Measurements from ENCODE around the gene SWAP70. TPM values are rescaled to one million over a fixed set of nuclear protein-coding genes. Genes with fewer than 3 reads are reported as not detected.

The SWAP70 gene
- 20.1 to 25.7 TPM (median 20.4 TPM) in 3 replicates for total RNA-seq
- long read RNA-seq, full-length matches to known transcripts, result 39 of 45 reads
- long read RNA-seq, partial matches to known transcripts, result 3 of 45 reads
- long read RNA-seq, other reads (novel, unspliced or antisense), result 3 of 45 reads

DNA sequence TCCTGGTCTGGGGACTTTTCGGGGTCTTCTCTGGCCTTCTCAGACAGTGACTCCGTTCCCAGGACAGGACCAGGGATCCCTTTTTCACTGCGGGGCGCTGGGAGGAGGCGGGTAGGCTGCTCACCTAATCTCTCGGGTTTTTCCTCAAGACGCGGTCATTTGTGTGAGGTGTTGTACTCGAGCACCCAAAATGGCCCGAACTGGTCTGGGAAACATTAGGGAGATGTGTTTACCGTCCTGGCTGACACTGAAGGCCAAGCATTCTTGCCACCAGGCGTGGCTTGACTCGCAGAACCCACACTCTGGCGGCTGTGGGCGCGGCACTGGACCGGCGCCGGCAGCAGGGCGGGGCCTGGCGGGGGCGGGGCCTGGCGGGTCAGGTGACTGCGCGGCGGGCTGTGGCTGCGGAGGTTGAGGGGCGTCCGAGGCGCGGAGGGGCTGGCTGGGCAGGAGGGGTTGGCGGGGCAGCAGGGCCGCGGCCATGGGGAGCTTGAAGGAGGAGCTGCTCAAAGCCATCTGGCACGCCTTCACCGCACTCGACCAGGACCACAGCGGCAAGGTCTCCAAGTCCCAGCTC, at the start of gene SWAP70:
SWAP70 (plus strand) TSS at position 379 of the 577 bp plus-strand sequence; CDS start at position 482, 103 bp downstream.
- peaks cover 36% of the 10 kb centered on the region for H3K4me1 Mint-ChIP-seq (ENCODE audit: low read depth)
- peaks cover 5% of the 10 kb centered on the region for H3K36me3 Mint-ChIP-seq (ENCODE audit: low read depth)
- H3K27ac Mint-ChIP-seq (ENCODE audit: unreplicated experiment), result peak within 1 kb of the TSS; percentile 94
- peak; percentile 94 for DNase-seq (ENCODE audit: low spot score)
- H3K9me3 Mint-ChIP-seq (ENCODE audit: low read depth), result peaks cover 6% of the 10 kb centered on the region
- H3K4me3 Mint-ChIP-seq (ENCODE audit: unreplicated experiment), result peak within 1 kb of the TSS; percentile 96
- TF ChIP-seq, protein P1, sequence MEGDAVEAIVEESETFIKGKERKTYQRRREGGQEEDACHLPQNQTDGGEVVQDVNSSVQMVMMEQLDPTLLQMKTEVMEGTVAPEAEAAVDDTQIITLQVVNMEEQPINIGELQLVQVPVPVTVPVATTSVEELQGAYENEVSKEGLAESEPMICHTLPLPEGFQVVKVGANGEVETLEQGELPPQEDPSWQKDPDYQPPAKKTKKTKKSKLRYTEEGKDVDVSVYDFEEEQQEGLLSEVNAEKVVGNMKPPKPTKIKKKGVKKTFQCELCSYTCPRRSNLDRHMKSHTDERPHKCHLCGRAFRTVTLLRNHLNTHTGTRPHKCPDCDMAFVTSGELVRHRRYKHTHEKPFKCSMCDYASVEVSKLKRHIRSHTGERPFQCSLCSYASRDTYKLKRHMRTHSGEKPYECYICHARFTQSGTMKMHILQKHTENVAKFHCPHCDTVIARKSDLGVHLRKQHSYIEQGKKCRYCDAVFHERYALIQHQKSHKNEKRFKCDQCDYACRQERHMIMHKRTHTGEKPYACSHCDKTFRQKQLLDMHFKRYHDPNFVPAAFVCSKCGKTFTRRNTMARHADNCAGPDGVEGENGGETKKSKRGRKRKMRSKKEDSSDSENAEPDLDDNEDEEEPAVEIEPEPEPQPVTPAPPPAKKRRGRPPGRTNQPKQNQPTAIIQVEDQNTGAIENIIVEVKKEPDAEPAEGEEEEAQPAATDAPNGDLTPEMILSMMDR (IDR thresholded peaks at IDR 0.05), result peak; percentile 74
- no peaks in the 10 kb centered on the region for H3K27me3 Mint-ChIP-seq (ENCODE audit: low read depth)

DNA sequence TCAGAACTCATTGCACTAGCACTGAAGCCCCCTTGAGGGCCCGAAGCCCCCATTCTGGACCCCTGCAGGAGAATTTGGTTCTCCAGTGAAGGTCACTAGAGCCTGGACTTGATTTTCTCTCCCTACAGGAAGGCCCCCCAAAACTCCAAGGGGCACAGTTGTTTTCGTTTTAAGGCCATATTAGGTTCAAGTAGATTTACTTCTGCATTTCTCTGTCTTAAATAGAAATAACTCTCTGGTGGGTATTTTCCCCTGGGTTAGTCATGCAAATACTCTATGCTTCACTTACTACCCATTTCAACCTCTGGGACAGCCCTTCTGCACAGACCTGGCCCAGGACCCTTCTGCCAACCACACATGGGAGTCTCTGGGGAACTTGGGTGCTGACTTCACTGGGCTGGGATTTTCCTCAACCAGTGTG, 48.8 kb upstream of the SWAP70 start:
- H3K27ac Mint-ChIP-seq (ENCODE audit: unreplicated experiment), result peak overlapping the region; percentile 100
- no peaks in the 10 kb centered on the region for H3K27me3 Mint-ChIP-seq (ENCODE audit: low read depth)
- peak overlapping the region; percentile 75 for H3K4me3 Mint-ChIP-seq (ENCODE audit: unreplicated experiment)
- H3K9me3 Mint-ChIP-seq (ENCODE audit: low read depth), result no peaks in the 10 kb centered on the region
- no peak for DNase-seq (ENCODE audit: low spot score)
- H3K4me1 Mint-ChIP-seq (ENCODE audit: low read depth), result peaks cover 41% of the 10 kb centered on the region
- H3K36me3 Mint-ChIP-seq (ENCODE audit: low read depth), result no peaks in the 10 kb centered on the region
- TF ChIP-seq, protein P1 (IDR thresholded peaks at IDR 0.05), result no peak

- DNase-seq (ENCODE audit: low spot score), result no peak
- Mint-ChIP-seq H3K27ac (ENCODE audit: unreplicated experiment) (peak overlapping the region; percentile 38), H3K4me3 (ENCODE audit: unreplicated experiment) (no peak overlapping the region), H3K9me3 (ENCODE audit: low read depth) (no peaks in the 10 kb centered on the region), H3K36me3 (ENCODE audit: low read depth) (no peaks in the 10 kb centered on the region), H3K27me3 (ENCODE audit: low read depth) (no peaks in the 10 kb centered on the region), H3K4me1 (ENCODE audit: low read depth) (peaks cover 41% of the 10 kb centered on the region)
- TF ChIP-seq, protein P1 (IDR thresholded peaks at IDR 0.05), result no peak
Measured at GRCh38 chr11:9616042-9616675, 47.7 kb upstream of the SWAP70 start.

DNA sequence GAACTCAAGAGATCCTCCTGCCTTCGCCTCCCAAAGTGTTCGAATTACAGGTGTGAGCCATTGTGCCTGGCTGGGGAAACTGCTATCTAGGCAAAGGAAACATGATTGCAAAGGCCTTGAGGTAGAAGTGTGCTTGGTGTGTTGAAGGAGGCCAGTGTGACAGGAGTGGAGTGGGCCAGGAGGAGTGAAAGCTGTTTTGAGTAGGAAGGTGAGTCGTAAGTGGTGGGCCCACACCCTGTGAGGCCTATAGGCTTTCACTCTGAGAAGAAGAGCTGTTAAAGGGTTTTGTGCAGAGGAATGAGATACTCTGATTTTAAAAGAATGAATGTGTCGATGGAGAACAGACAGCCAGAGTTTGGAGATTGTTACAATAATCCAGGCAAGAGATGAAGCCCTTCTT, 47.0 kb upstream of the SWAP70 start:
- DNase-seq (ENCODE audit: low spot score), result no peak

DNA sequence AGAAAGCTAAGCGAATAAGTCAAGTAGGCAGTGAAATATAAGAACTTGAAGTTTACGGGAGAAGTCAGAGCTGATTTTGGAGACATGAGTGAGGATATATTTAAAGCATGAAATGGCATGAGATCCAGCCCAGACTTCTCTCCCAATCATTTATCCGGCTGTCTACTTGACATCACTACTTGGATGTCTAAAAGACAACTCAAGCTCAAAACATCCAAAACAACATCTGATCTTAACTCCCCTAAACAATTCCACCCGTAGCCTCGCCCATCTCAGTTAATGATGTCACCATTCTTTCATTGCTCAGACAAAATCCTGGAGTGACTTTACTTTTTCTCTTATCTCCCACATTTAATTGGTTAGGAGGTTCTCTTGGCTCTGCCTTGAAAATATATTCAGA, 45.9 kb upstream of the SWAP70 start:
- TF ChIP-seq, protein P1 (IDR thresholded peaks at IDR 0.05), result no peak
- no peak for DNase-seq (ENCODE audit: low spot score)
- H3K4me1 Mint-ChIP-seq (ENCODE audit: low read depth), result peaks cover 31% of the 10 kb centered on the region
- no peak overlapping the region for H3K4me3 Mint-ChIP-seq (ENCODE audit: unreplicated experiment)
- H3K36me3 Mint-ChIP-seq (ENCODE audit: low read depth), result no peaks in the 10 kb centered on the region
- H3K9me3 Mint-ChIP-seq (ENCODE audit: low read depth), result no peaks in the 10 kb centered on the region
- no peak overlapping the region for H3K27ac Mint-ChIP-seq (ENCODE audit: unreplicated experiment)
- H3K27me3 Mint-ChIP-seq (ENCODE audit: low read depth), result no peaks in the 10 kb centered on the region

More for the DNA sequence above, 47.0 kb upstream of the SWAP70 start:
- Mint-ChIP-seq H3K27ac (ENCODE audit: unreplicated experiment) (peak overlapping the region; percentile 34), H3K9me3 (ENCODE audit: low read depth) (no peaks in the 10 kb centered on the region), H3K4me1 (ENCODE audit: low read depth) (peaks cover 41% of the 10 kb centered on the region), H3K36me3 (ENCODE audit: low read depth) (no peaks in the 10 kb centered on the region), H3K27me3 (ENCODE audit: low read depth) (no peaks in the 10 kb centered on the region), H3K4me3 (ENCODE audit: unreplicated experiment) (no peak overlapping the region)
- TF ChIP-seq, protein P1 (IDR thresholded peaks at IDR 0.05), result no peak

Measured in chondrocyte (in vitro differentiated cells).